ENCODE data around the gene RNF208.
"Not testable (repeated sequence)": the region's sequence is repeated elsewhere in the genome, so short reads cannot be mapped to it uniquely, and the experiment has no call there.

DNA sequence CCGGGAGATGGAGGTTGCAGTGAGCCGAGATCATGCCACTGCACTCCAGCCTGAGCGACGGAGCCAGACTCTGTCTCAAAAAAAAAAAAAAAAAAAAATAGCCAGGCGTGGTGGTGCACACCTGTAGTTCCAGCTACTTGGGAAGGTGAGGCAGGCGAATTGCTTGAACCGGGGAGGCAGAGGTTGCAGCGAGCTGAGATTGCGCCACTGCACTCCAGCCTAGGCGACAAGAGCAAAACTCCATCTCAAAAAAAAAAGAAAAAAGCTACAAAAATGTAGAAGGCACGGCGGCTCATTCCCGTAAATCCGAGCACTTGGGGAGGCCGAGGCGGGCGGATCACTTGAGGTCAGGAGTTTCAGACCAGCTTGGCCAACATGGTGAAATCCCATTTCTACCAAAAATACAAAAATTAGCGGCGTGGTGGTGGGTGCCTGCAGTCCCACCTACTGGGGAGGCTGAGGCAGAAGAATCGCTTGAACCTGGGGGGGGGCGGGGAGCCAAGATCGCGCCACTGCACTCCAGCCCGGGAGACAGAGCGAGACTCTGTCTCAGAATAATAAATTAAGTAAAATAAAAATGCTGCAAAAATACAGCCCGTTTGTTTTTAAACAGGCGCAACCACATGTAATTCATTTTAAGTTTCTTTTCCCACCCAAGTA lies 17.6 kb upstream of the RNF208 start:
- TF ChIP-seq, protein P1, sequence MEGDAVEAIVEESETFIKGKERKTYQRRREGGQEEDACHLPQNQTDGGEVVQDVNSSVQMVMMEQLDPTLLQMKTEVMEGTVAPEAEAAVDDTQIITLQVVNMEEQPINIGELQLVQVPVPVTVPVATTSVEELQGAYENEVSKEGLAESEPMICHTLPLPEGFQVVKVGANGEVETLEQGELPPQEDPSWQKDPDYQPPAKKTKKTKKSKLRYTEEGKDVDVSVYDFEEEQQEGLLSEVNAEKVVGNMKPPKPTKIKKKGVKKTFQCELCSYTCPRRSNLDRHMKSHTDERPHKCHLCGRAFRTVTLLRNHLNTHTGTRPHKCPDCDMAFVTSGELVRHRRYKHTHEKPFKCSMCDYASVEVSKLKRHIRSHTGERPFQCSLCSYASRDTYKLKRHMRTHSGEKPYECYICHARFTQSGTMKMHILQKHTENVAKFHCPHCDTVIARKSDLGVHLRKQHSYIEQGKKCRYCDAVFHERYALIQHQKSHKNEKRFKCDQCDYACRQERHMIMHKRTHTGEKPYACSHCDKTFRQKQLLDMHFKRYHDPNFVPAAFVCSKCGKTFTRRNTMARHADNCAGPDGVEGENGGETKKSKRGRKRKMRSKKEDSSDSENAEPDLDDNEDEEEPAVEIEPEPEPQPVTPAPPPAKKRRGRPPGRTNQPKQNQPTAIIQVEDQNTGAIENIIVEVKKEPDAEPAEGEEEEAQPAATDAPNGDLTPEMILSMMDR (IDR thresholded peaks at IDR 0.05), result not testable (repeated sequence)
- TF ChIP-seq POLR2A (IDR thresholded peaks at IDR 0.05), result not testable (repeated sequence)

All from breast epithelium (tissue), 3 donors.